ENCODE measurements around the gene NCS1. TPM values are rescaled to one million over a fixed set of nuclear protein-coding genes. Genes with fewer than 3 reads are reported as not detected.

The NCS1 gene
- total RNA-seq, 1 experiment from 2014 or later: 49.5 TPM

- DNase-seq (ENCODE audit: low read depth): no peak
These were observed 40.5 kb downstream of the NCS1 start for GRCh38 chr9:130212543-130213297.

DNA sequence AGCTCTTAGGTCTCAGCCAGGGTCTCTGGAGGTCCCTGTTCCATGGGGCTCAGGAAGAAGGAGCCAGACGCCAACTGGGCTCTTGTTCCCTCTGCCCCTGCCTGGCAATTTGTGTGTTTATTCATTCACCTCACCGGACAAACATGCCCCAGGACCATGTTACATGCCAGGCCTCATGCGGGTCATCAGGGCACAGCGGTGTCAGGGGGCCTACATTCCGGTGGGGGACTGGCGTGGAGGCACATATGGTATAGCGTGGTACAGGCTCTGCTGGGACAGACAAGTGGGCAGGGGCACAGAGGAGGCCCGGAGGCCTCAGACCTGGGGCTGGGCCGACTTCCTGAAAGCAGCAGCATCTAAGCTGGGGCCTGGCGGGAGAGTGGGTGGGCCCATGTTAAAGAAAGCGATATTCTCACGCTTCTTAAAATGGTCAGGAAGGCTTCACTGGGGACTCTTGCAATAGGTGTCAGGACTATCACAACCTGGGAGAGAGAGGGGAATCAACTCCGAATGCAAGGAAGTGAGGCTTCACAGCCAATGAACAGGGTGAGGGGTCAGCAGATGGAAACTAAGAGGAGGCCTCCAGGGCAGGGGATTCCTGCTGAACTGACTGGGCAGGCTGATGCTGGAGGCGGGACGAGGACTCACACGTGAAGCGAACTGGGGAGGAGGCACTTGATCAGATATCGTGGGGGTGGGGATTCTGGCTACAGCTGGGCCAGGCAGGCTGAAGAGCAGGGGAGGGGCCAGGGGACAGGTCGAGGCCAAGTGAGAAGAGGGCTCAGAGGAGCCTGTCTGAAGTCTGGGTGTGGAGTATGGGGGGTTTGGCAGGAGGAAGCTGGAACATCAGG is 41.9 kb downstream of the NCS1 start:
- DNase-seq (ENCODE audit: low read depth): no peak

- DNase-seq (ENCODE audit: low read depth): no peak
These were observed 42.7 kb downstream of the NCS1 start for GRCh38 chr9:130214776-130215340.

DNA sequence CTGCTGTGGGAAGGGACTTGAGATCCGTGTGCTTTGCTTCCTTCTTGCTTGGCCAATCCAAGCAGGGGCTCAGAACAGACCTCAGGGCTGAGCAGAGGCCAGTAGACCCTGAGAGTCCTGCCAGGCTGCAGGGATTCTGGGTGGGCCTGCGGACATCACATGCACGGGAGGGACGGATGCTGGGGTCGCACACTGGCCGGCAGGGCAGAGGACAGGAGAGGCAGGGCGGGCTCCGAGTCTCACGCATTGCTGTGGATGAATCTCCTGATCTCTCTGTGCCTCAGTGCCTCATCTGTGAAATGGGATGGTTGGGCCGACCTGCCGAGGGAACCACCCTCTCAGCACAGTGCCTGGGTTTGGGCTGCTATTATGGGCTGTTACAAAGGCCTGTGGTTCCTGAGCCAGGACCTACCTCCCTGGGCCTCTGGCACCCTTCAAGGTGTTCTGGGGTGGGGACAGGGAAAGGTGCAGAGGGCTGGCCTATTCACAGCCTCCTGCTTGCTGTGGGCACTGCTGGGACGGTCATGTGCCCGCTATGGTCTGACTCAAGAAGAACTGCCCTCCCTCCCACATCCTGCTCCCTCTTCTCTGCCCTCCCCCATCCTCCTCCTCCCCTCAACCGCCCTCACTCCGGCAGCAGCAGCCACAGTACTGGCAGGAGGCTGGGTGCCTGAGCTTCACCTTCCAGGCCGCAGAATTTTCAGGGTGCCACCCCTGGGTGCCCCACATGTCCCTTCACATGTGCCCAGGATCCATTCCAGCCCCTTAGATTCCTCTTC is 43.3 kb downstream of the NCS1 start:
- DNase-seq (ENCODE audit: low read depth): peak; percentile 48

DNA sequence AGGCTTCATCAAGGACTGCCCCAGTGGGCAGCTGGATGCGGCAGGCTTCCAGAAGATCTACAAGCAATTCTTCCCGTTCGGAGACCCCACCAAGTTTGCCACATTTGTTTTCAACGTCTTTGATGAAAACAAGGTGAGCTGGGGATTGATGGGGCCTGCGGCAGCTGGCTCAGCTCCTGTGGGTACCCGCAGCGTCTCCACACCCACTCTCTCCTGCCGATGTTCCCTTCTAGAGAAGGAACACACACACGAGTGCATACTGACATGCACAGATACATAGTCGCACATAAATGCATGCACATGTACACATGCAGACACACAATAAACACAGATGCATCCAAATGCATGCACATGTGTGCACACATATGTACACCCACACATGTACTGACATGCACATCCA is 45.6 kb downstream of the NCS1 start:
- no peak for DNase-seq (ENCODE audit: low read depth)

- DNase-seq (ENCODE audit: low read depth): no peak
These were observed 47.5 kb downstream of the NCS1 start for GRCh38 chr9:130219661-130220096.

DNA sequence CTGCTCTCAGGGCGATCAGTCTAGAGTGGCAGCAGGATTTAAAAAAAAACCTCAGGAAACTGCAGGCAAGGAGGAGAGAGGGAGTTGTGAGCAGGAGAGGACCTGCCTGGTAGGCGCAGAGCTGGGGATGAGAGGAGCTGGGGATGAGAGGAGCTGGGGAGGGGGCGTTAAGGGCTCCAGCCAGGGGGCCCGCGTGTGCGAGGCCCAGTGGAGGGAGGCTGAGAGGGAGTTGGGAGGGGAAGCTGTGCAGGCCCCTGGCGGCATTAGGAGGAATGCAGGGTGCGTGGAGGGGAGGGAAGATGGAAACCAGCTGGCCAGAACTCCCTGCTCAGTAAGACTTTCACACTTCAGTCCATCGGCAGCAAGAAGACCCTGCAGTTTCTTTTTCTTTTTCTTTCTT is 48.1 kb downstream of the NCS1 start:
- DNase-seq (ENCODE audit: low read depth): no peak

DNA sequence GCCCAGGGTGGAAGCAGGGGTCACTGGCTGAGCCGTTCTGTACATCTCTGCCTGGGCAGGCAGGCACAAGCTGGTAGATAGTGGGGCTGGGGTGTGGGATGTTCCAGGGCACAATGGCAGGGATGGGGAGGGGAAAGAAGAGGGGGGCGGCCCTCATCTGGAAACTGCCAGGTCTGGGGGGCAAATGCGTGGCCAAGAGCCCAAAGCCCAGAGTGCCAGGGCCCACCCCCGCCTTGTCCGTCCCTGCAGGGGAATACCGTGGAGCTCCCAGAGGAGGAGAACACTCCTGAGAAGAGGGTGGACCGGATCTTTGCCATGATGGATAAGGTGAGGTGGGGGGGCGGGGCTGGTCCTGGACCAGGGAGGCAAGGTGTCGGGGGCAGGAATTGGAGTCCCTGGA is 50.6 kb downstream of the NCS1 start:
- no peak for DNase-seq (ENCODE audit: low read depth)

GRCh38 chr9:130225071-130225470 is 52.9 kb downstream of the NCS1 start:
- DNase-seq (ENCODE audit: low read depth): no peak

- no peak for DNase-seq (ENCODE audit: low read depth)
These were observed 53.4 kb downstream of the NCS1 start for GRCh38 chr9:130225586-130225985.

GRCh38 chr9:130226112-130226511 is 53.9 kb downstream of the NCS1 start:
- no peak for DNase-seq (ENCODE audit: low read depth)

DNA sequence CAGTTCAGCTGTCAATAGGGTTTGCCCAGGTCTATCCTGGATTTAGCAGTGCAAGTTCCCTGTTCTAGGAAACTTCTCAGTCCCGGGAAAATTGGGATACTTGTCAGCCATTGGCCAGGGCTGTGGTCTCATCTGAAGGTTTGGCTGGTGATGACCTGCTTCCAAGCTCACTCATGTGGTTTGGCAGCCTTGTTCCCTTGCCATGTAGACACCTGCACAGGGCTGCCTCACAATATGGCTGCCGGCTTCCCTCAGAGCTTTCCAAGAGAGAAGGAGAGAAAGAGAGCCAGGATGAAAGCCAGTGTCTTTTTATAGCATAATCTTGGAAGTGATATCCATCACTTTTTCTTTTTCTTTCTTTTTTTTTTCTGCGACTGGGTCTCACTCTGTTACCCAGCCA is 55.6 kb downstream of the NCS1 start:
- no peak for DNase-seq (ENCODE audit: low read depth)

GRCh38 chr9:130229759-130230158 is 57.6 kb downstream of the NCS1 start:
- no peak for DNase-seq (ENCODE audit: low read depth)

GRCh38 chr9:130230631-130231030 is 58.4 kb downstream of the NCS1 start:
- DNase-seq (ENCODE audit: low read depth): no peak

DNA sequence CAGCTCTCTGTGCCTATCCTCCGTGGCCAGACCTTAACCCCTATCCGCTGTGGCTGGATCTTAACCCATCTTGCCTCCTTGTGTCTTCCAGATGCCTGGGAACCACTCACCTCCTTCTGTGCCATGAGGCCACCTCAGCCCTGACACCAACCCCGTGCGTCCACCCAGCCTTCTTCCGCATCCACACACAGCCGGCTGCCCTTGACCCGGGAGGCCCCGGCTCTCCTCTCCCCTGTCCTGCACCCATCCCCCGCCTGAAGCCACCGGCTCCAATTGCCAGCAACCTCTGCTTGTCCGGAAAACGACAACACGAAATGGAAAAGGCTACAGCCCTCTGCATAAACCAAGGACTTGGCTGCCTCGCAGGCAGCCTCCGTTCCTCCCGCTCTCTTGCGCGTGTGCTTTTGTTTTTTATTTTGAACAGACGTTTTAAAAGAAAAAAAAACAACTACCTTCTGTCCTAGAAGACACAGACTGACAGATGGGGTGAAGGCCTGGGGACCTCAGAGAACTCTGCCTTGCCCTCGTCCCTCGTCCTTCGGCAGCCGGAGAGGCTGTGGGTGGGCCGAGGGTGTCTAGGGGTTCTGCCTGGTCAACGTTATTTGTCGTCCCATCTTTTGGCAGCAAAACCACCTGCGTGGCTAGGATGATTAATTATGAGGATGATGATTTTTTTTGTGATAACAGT is 60.8 kb downstream of the NCS1 start:
- no peak for DNase-seq (ENCODE audit: low read depth)

DNA sequence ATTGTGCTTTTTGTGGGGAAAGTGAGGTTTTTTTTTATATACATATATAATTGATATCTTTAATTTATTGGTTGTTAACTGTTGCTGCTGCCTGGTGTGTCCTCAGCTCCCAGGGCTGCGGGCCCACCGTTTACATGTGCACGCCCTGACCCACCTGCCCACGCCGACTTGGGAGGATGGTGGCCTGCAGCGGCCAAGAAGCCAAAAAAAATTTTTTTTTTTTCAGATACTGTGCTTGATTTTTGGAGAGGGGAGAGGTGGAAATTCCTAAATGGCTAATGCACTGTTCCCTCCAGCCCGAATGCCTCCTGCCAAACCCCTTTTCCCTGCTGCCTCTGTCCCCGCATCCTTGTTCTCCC is 61.4 kb downstream of the NCS1 start:
- no peak for DNase-seq (ENCODE audit: low read depth)

DNA sequence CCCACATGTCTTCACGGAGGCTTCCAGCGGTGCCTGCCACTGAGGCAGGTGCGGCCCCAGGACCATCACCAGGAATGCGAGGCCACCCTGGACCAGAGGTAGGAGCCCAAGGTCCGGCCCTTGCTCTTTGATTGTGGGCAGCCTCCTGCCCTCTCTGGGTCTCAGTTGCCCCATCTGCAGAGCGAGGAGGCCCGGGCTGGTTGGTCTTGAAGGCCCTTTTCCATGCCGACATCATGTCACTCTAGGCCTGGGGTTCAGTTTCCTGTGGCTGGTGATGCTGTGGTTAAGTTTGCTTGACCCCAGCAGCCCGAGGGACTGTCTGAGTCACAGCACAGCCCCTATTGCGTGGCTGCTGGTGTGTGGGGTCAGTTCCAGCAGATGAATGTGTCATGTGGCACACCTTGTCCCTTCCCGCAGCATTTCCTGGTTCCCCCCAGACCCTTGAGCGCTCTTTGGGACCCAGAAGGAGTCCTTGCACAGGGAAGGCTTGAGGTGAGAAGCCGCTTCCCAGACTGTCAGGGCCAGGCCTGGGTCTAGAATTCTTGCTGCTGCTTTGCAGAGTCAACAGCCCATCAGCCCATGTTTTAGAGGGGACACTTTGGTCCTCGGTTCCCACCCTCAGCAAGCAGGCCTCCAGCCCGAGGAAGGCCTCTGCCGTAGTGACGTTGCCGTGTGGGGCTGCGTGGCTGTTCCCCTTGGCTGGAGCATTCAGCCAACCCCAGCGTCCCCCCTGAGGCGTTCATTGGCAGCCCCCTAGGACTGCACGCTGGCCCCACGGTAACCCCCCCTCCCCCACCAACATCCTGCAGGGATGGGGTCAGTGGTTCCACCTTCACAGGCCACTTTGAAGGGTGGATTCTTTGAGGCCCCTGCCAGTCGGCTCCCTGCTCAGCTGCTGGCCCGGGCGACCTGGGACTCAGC is 62.4 kb downstream of the NCS1 start:
- DNase-seq (ENCODE audit: low read depth): peak; percentile 83

GRCh38 chr9:130235558-130236435 is 63.6 kb downstream of the NCS1 start:
- DNase-seq (ENCODE audit: low read depth): peak; percentile 46

DNA sequence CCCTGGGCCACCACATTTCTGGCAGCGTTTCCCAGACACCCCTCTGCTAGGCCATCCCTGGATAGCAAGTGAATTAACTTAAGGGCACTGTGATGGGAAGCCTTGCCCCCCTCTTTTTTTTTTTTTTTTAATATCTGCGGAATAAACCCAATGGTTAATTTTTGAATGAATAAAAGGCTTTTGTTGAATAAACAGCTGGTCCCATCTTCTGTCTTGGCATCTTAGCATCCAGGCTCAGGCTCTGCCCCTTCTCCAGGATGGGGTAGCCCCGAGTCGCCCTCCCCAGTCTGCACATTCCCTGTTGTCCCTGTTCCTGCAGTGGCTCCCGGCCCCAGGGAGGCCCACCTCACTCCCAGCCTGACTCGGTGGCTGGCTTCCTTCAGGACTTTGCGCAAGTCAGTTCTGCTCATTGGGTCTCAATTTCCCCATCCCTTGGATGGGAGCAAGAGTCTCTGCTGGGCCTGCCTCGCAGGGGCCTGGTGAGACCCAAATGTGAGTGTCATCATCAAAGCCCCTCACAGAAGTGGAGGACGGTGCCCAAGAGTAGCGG is 64.3 kb downstream of the NCS1 start:
- DNase-seq (ENCODE audit: low read depth): no peak

Measured in M059J (cell line).